Breast epithelium (tissue), 3 donors: Measurements from ENCODE around the gene CRP.

Experiments used
- CTCF ChIP-seq, 3 donors: fragments of 450-650 bp; IDR thresholded peaks; one replicate each; pipeline ENCODE4 v1.5.1; 2016 to 2017; ENCODE audit warnings: antibody characterized with exemption in 3 of 3, mild to moderate bottlenecking in 3 of 3, moderate library complexity in 3 of 3
- POLR2A ChIP-seq: fragments of 450-650 bp; IDR thresholded peaks from one replicate; pipeline ENCODE4 v1.6.1; 2016; ENCODE audit warnings: antibody characterized with exemption, mild to moderate bottlenecking, moderate library complexity
- POLR2AphosphoS5 ChIP-seq, 3 donors: sonication (generic); formaldehyde crosslinking; IDR thresholded peaks; one replicate each; pipeline ENCODE4 v1.6.1; 2017; ENCODE audit warnings: antibody characterized with exemption in 3 of 3

GRCh38 chr1:159705251-159705903 is 9.0 kb downstream of the CRP start:
- TF ChIP-seq POLR2A (no peak), CTCF (IDR thresholded peaks at IDR 0.05) (no peak), POLR2AphosphoS5 (IDR thresholded peaks at IDR 0.05) (no peak)
